Gastroesophageal sphincter (tissue), 4 donors: ENCODE measurements around the gene CHAMP1. TPM values are rescaled to one million over a fixed set of nuclear protein-coding genes. Genes with fewer than 3 reads are reported as not detected.

ENCODE experiments used
- ATAC-seq: fragments of 150-250 bp; one replicate; pipeline ENCODE4 v1.9.1; 2016; ENCODE audit warnings: mild to moderate bottlenecking, moderate library complexity
- H3K27ac ChIP-seq, 4 donors: fragments of 200-600 bp; sonication (generic) in 3 of 4; 1 replicate in 3 of 4; 2 replicates in 1 of 4; pipeline ENCODE4 v1.5.1; 2016 to 2019
- H3K27me3 ChIP-seq: fragments of 200-600 bp; sonication (generic); one replicate; pipeline ENCODE4 v1.5.1; 2019
- H3K36me3 ChIP-seq, 2 donors: fragments of 200-600 bp; sonication (generic); one replicate each; pipeline ENCODE4 v1.5.1; 2019; ENCODE audit warnings: control low read depth in 1 of 2
- H3K4me1 ChIP-seq, 3 donors: fragments of 200-600 bp; sonication (generic); 1 replicate in 2 of 3; 2 replicates in 1 of 3; pipeline ENCODE4 v1.5.1; 2016 to 2019; ENCODE audit warnings: control low read depth in 2 of 3
- H3K4me3 ChIP-seq, 2 donors: fragments of 200-600 bp; sonication (generic); one replicate each; pipeline ENCODE4 v1.5.1; 2019; ENCODE audit warnings: mild to moderate bottlenecking in 1 of 2, moderate library complexity in 1 of 2
- H3K9me3 ChIP-seq, 3 donors: fragments of 200-600 bp; sonication (generic); one replicate each; pipeline ENCODE4 v1.5.1; 2017 to 2019; ENCODE audit warnings: control low read depth in 2 of 3
- EP300 ChIP-seq: sonication (generic); formaldehyde crosslinking; IDR thresholded peaks from one replicate; pipeline ENCODE4 v1.6.1; 2017; ENCODE audit warnings: antibody characterized with exemption, mild to moderate bottlenecking
- POLR2A ChIP-seq, 2 donors: fragments of 450-650 bp; IDR thresholded peaks; one replicate each; pipeline ENCODE4 v1.6.1; 2017; ENCODE audit warnings: antibody characterized with exemption in 2 of 2, mild to moderate bottlenecking in 2 of 2, moderate library complexity in 1 of 2
- POLR2AphosphoS5 ChIP-seq: sonication (generic); formaldehyde crosslinking; IDR thresholded peaks from one replicate; pipeline ENCODE4 v1.6.1; 2017; ENCODE audit warnings: antibody characterized with exemption
- WGBS, 2 donors: methylation state at CpG; one replicate each; pipeline ENCODE4 v1.1.5; 2018; ENCODE audit warnings: low coverage in 1 of 2; 5-methylcytosine and 5-hydroxymethylcytosine counted together
- total RNA-seq, 4 donors: library from RNA; depleted of rRNA; stranded (reverse); fragments of >200 nt; gene quantifications; one replicate each; pipeline ENCODE4 v1.1.0, GENCODE V29; 2016
- TF ChIP-seq, protein P1 (sequence below), 4 experiments: fragments of 200-600 bp in 2 of 4; fragments of 450-650 bp in 2 of 4; sonication (generic) in 1 of 4; IDR thresholded peaks; one replicate each; pipeline ENCODE4 v1.5.1; 2017 to 2019; ENCODE audit warnings: antibody characterized with exemption in 4 of 4, mild to moderate bottlenecking in 2 of 4, moderate library complexity in 2 of 4

Gene CHAMP1
- total RNA-seq, 4 donors from 2014 or later: 7.5 to 15.3 (median 10.9) TPM

DNA sequence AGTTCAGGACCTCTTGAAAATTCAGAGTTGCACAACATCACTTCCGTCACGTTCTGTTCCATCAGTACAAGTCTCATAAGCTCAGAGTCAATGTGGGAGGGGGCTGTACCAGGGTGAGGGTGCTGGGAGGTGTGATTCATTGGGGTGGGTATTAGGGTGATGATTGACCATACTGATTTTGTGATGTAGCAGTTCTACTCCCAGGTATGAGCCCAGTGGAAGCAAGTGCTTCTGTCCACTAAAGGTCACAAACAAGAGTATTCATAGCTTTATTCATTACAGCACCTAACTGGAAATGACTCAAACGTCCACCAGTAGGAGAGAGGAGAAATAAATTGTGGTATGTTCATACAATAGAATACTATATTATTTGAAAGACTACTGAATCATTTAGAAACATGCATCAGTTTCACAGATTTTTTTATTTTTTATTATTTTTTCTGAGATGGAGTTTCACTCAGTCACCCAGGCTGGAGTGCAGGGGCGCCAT lies 45.0 kb upstream of the CHAMP1 start:
- H3K36me3 ChIP-seq: peaks cover 2 to 100% of the 10 kb centered on the region in 2 donors

DNA sequence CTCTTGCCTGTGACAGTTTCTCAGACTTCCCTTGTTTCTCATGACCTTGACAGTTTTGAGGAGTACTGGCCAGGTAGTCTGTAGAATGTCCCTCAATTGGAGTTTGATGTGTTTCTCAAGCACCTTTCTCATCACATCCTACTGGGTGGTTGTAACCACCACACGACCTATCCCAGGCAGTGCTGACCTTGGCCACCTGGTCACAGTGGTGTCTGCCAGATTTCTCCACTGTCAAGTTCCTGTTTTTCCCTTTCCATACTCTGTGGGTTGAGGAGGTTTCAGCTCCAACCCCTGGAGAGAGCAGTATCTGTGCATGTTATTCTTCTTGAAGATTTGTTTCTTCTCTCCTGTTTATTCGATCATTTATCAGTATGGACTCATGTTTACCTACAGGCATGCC lies 41.3 kb upstream of the CHAMP1 start:
- H3K27ac ChIP-seq: no peak overlapping the region
- ATAC-seq: no peak
- TF ChIP-seq, protein P1, sequence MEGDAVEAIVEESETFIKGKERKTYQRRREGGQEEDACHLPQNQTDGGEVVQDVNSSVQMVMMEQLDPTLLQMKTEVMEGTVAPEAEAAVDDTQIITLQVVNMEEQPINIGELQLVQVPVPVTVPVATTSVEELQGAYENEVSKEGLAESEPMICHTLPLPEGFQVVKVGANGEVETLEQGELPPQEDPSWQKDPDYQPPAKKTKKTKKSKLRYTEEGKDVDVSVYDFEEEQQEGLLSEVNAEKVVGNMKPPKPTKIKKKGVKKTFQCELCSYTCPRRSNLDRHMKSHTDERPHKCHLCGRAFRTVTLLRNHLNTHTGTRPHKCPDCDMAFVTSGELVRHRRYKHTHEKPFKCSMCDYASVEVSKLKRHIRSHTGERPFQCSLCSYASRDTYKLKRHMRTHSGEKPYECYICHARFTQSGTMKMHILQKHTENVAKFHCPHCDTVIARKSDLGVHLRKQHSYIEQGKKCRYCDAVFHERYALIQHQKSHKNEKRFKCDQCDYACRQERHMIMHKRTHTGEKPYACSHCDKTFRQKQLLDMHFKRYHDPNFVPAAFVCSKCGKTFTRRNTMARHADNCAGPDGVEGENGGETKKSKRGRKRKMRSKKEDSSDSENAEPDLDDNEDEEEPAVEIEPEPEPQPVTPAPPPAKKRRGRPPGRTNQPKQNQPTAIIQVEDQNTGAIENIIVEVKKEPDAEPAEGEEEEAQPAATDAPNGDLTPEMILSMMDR (IDR thresholded peaks at IDR 0.05): no peak
- TF ChIP-seq POLR2A (IDR thresholded peaks at IDR 0.05): no peak
- TF ChIP-seq EP300: no peak
- no peak for TF ChIP-seq POLR2AphosphoS5
- H3K27me3 ChIP-seq: no peaks in the 10 kb centered on the region
- no peaks in the 10 kb centered on the region for H3K4me1 ChIP-seq
- peaks cover 2 to 81% of the 10 kb centered on the region in 2 donors for H3K36me3 ChIP-seq
- no peaks in the 10 kb centered on the region for H3K9me3 ChIP-seq
- WGBS, 2 donors: 71% methylated on average over 2 of the region's 2 CpGs
- no peak overlapping the region for H3K4me3 ChIP-seq

More for the DNA sequence above, 45.0 kb upstream of the CHAMP1 start:
- Histone ChIP-seq H3K4me1 (no peaks in the 10 kb centered on the region), H3K4me3 (no peak overlapping the region), H3K27me3 (no peaks in the 10 kb centered on the region), H3K9me3 (no peaks in the 10 kb centered on the region), H3K27ac (no peak overlapping the region)
- ATAC-seq: no peak
- no peak for TF ChIP-seq EP300
- TF ChIP-seq POLR2AphosphoS5: no peak
- no peak for TF ChIP-seq POLR2A (IDR thresholded peaks at IDR 0.05)
- TF ChIP-seq, protein P1 (IDR thresholded peaks at IDR 0.05): no peak
- 82 to 88% methylated on average over 3 to 4 of the region's 4 CpGs for WGBS, 2 donors

DNA sequence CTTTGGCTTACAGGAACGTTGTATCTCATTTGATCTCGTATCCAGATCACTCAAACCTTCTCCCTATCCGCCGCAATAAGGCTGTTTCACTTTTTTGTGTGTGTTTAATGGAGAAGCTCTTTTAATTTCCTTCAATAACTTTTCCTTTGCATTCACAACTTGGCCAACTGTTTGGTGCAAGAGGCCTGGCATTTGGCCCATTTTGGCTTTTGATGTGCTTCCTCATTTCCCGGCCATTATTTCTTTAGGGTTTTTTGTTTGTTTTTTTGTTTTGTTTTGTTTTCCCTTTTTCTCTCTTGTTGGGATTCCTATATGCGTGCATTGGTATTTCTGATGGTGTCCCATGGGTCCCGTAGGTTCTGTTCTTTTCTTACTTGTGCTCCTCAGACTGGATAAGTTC lies 39.0 kb upstream of the CHAMP1 start:
- no peaks in the 10 kb centered on the region for H3K9me3 ChIP-seq
- WGBS, 2 donors: 85 to 88% methylated on average over 6 to 7 of the region's 7 CpGs
- H3K27ac ChIP-seq: no peak overlapping the region
- TF ChIP-seq POLR2AphosphoS5: no peak
- H3K36me3 ChIP-seq: peaks cover 2 to 57% of the 10 kb centered on the region in 2 donors
- H3K4me3 ChIP-seq: no peak overlapping the region
- H3K27me3 ChIP-seq: no peaks in the 10 kb centered on the region
- ATAC-seq: no peak
- H3K4me1 ChIP-seq: peaks cover 0 to 1% (median 0%) of the 10 kb centered on the region in 3 donors

DNA sequence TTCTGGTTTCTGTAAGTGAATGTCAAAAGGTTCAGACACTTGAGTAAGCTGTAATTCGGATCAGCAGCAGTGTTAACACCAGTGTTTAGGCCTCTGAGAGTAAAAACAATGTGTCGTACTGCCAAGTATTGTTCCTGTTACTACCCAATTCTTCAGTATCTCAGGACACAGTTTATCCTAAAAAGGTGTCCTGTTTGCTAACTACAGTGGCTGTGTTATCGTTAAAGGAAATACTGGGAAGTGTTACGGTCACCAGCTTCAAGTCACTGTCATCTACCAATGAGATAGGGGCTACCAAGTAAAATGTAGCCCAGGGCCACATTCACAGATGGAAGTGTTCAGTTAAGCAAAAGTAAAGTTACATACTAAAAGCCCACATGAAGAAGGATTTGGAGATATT lies 35.2 kb upstream of the CHAMP1 start:
- Histone ChIP-seq H3K4me1 (peaks cover 0 to 25% (median 5%) of the 10 kb centered on the region in 3 donors), H3K4me3 (no peak overlapping the region), H3K27ac (no peak overlapping the region), H3K27me3 (no peaks in the 10 kb centered on the region), H3K36me3 (peaks cover 0 to 22% of the 10 kb centered on the region in 2 donors), H3K9me3 (no peaks in the 10 kb centered on the region)
- TF ChIP-seq POLR2A (IDR thresholded peaks at IDR 0.05) (no peak), EP300 (no peak), POLR2AphosphoS5 (no peak)
- TF ChIP-seq, protein P1 (IDR thresholded peaks at IDR 0.05): no peak
- no peak for ATAC-seq
- 70 to 74% methylated on average over 4 of the region's 4 CpGs for WGBS, 2 donors

DNA sequence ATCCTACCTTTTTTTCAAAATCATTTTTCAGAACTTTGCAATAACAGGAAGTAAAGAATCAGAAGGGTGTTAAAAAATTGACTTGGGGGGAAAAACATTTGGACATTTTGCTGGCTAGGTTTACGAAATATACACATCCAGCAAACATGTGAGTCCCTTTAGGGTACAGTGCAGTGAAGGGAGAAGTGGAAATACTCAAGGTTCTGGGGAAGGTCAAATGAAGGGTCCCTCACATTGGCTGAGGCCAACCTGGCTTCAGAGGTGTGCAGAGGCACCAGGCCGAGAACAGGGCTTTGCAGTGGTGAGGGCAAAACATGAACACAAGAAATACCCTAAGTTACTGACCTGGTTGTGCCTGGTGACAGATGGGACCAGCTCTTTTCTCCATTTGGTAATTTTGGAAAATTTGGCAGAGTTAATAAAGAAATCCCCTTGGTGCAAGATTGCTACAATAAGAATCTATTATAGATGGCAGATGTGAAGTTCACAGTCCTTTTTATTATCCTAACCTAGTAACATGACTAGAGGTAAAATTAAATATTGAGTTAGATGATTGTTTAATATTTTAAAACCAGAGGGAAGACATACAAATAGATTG lies 34.4 kb upstream of the CHAMP1 start:
- peak overlapping the region in 2 of 4 donors; percentile 97 for H3K27ac ChIP-seq
- TF ChIP-seq, protein P1 (IDR thresholded peaks at IDR 0.05): no peak
- TF ChIP-seq EP300: no peak
- no peak for TF ChIP-seq POLR2AphosphoS5
- TF ChIP-seq POLR2A (IDR thresholded peaks at IDR 0.05): no peak
- 79 to 100% methylated on average over 1 to 2 of the region's 2 CpGs for WGBS, 2 donors
- ATAC-seq: no peak
- no peaks in the 10 kb centered on the region for H3K27me3 ChIP-seq
- H3K9me3 ChIP-seq: no peaks in the 10 kb centered on the region
- peaks cover 0 to 22% of the 10 kb centered on the region in 2 donors for H3K36me3 ChIP-seq
- H3K4me3 ChIP-seq: no peak overlapping the region
- peaks cover 0 to 32% (median 5%) of the 10 kb centered on the region in 3 donors for H3K4me1 ChIP-seq
